Progenitor cell of endocrine pancreas (in vitro differentiated cells): ENCODE data around the gene TP53RK. TPM values are rescaled to one million over a fixed set of nuclear protein-coding genes. Genes with fewer than 3 reads are reported as not detected.

Experiments used
- DNase-seq: peaks from one replicate; pipeline ENCODE4 v3.0.0; 2021; ENCODE audit warnings: low spot score; ENCODE audit not compliant: unreplicated experiment
- H3K27ac Mint-ChIP-seq: 2 replicates; pipeline ENCODE4 v1.8.0; 2021; ENCODE audit warnings: mild to moderate bottlenecking, moderate library complexity, mixed read lengths
- H3K27me3 Mint-ChIP-seq: 2 replicates; pipeline ENCODE4 v1.8.0; 2021; ENCODE audit warnings: mixed read lengths
- H3K36me3 Mint-ChIP-seq: 2 replicates; pipeline ENCODE4 v1.8.0; 2022; ENCODE audit warnings: mixed read lengths; ENCODE audit not compliant: insufficient read depth
- H3K4me1 Mint-ChIP-seq: 2 replicates; pipeline ENCODE4 v1.8.0; 2021; ENCODE audit warnings: low read depth, mixed read lengths
- H3K4me3 Mint-ChIP-seq: 2 replicates; pipeline ENCODE4 v1.8.0; 2021; ENCODE audit warnings: low read depth, mild to moderate bottlenecking, moderate library complexity, mixed read lengths
- H3K9me3 Mint-ChIP-seq: 2 replicates; pipeline ENCODE4 v1.8.0; 2021; ENCODE audit warnings: low read depth, mixed read lengths
- total RNA-seq: library from RNA; stranded (reverse); gene quantifications from 2 replicates; pipeline ENCODE4 v1.2.1, GENCODE V29; 2021
- TF ChIP-seq, protein P1 (sequence below): fragments of 200-600 bp; sonication (generic); IDR thresholded peaks from one replicate; pipeline ENCODE4 v1.5.0; 2021; ENCODE audit warnings: antibody characterized with exemption, mild to moderate bottlenecking; ENCODE audit not compliant: unreplicated experiment

The TP53RK gene
- total RNA-seq, 1 donor from 2014 or later: 11.5 TPM

DNA sequence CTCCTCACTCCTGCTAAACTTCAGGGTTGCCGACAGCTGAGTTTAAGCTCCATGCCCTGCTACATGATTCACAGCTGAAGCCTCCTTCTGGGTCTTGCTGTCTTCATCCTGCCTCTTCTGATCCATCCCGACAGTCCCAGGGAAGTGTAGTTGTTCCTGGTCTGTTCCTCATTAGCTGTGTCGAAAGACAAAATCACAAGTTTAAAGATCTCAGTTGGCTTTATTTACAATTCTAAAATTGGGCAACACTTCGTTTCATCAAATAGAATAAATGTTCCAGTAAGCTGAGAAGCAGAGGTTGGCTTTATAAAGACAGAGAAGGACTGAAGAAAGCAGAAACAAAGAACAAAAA is 16.1 kb upstream of the TP53RK start:
- H3K36me3 Mint-ChIP-seq: no peaks in the 10 kb centered on the region
- no peak for DNase-seq
- peaks cover 3% of the 10 kb centered on the region for H3K27me3 Mint-ChIP-seq
- H3K27ac Mint-ChIP-seq: no peak overlapping the region
- H3K4me3 Mint-ChIP-seq: no peak overlapping the region
- peaks cover 3% of the 10 kb centered on the region for H3K9me3 Mint-ChIP-seq
- peaks cover 15% of the 10 kb centered on the region for H3K4me1 Mint-ChIP-seq
- TF ChIP-seq, protein P1, sequence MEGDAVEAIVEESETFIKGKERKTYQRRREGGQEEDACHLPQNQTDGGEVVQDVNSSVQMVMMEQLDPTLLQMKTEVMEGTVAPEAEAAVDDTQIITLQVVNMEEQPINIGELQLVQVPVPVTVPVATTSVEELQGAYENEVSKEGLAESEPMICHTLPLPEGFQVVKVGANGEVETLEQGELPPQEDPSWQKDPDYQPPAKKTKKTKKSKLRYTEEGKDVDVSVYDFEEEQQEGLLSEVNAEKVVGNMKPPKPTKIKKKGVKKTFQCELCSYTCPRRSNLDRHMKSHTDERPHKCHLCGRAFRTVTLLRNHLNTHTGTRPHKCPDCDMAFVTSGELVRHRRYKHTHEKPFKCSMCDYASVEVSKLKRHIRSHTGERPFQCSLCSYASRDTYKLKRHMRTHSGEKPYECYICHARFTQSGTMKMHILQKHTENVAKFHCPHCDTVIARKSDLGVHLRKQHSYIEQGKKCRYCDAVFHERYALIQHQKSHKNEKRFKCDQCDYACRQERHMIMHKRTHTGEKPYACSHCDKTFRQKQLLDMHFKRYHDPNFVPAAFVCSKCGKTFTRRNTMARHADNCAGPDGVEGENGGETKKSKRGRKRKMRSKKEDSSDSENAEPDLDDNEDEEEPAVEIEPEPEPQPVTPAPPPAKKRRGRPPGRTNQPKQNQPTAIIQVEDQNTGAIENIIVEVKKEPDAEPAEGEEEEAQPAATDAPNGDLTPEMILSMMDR: no peak

DNA sequence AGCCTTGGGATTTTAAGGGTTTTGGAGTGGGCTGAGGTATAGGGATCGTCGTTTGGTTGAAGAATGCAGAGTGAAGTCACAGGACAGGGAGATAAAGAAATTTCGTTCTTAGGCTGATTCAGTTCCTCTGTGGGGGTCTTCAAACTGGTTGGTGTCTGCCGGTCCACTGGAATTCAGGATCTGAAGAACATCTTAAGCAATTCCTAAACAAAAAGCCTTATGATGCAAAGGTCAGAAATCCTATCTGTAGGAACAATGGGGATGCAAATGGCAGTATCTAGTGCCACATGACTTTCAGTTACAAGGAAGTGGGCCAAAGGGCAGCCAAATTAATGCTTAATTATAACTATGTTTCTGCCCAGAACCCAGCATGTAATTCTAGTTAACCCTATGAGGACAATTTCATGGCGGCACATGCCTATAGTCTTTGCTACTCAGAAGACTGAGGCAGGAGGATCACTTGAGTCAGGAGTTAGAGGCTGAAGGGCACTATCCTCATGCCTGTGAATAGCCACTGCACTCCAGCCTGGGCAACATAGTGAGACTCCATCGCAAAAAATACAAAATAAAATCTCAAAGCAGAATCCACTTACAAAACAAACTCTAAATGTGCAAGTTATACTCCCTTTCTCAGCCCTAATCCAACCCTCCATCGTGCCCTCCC is 15.6 kb upstream of the TP53RK start:
- Mint-ChIP-seq H3K4me3 (no peak overlapping the region), H3K9me3 (peaks cover 3% of the 10 kb centered on the region), H3K27ac (no peak overlapping the region), H3K4me1 (peaks cover 10% of the 10 kb centered on the region), H3K36me3 (no peaks in the 10 kb centered on the region), H3K27me3 (peaks cover 7% of the 10 kb centered on the region)
- DNase-seq: no peak
- TF ChIP-seq, protein P1: no peak

DNA sequence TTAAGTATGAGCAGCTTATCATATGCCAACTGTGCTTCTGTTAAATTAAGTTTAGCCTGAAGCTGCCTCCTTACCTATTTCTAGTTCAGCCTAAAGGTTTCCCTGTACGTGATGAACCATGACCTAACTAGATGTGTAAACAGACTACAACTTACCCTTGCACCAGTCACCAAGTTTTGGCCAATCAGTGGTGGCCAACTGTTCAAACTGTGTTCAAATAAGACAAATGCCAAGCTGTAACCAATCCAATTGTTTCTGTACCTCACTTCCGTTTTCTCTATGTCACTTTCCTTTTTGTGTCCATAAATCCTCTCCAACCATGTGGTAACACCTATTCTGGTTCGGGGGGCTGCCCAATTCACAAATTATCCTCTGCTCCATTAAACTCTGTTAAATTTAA is 14.2 kb upstream of the TP53RK start:
- no peaks in the 10 kb centered on the region for H3K36me3 Mint-ChIP-seq
- TF ChIP-seq, protein P1: no peak
- H3K4me1 Mint-ChIP-seq: peaks cover 2% of the 10 kb centered on the region
- H3K9me3 Mint-ChIP-seq: peaks cover 11% of the 10 kb centered on the region
- H3K4me3 Mint-ChIP-seq: no peak overlapping the region
- DNase-seq: no peak
- peaks cover 10% of the 10 kb centered on the region for H3K27me3 Mint-ChIP-seq
- no peak overlapping the region for H3K27ac Mint-ChIP-seq

DNA sequence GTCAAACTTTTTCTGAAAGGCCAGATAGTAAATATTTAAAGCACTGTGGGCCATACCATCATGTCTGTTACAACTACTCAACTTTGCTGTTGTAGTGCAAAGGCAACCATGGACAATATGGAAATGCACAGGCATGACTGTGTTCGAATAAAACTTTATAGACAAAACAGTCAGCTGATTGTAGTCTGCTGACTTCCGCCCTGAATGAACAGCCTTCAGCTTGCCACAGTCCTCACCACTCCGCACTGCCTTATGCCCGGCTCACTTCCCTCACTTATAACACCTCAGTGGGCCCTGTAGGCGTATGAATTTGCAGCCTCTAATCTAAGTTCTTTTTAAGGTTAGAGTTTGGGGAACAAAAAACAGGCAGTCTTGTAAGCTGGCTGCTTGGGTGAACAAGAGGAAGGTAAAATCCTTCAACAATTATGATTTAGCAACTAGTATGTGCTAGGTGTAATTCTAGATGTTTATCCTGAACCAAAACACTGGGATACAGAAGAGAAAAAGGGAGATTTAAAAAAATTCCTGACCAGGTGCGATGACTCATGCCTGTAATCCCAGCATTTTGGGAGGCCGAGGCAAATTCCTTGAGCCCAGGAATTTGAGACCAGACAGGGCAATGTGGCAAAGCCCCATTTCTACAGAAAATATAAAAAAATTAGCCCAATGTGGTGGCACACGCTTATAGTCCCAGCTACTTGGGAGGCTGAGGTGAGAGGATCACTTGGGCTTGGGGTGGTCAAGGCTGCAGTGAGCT is 13.4 kb upstream of the TP53RK start:
- no peak overlapping the region for H3K27ac Mint-ChIP-seq

DNA sequence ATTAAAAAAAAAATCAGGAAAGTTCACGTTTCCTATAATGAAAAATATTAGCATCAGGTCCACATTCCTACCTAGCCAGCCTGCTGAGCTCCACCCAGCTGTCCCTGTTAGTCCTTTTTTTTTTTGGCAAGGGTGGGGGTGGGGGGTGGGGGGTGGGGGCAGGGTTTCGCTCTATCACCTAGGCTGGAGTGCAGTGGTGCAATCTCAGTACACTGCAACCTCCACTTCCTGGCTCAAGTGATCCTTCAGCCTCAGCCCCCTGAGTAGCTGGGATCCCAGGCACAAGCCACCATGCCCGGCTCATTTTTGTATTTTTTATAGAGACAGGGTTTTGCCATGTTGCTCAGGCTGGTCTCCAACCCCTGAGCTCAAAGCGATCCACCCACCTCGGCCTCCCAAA is 12.7 kb upstream of the TP53RK start:
- TF ChIP-seq, protein P1: no peak
- H3K4me1 Mint-ChIP-seq: no peaks in the 10 kb centered on the region
- no peak overlapping the region for H3K4me3 Mint-ChIP-seq

More for the DNA sequence above, 13.4 kb upstream of the TP53RK start:
- H3K4me1 Mint-ChIP-seq: no peaks in the 10 kb centered on the region
- peaks cover 10% of the 10 kb centered on the region for H3K27me3 Mint-ChIP-seq
- H3K4me3 Mint-ChIP-seq: no peak overlapping the region
- TF ChIP-seq, protein P1: no peak
- no peak for DNase-seq
- H3K36me3 Mint-ChIP-seq: no peaks in the 10 kb centered on the region
- peaks cover 11% of the 10 kb centered on the region for H3K9me3 Mint-ChIP-seq

More for the DNA sequence above, 12.7 kb upstream of the TP53RK start:
- DNase-seq: no peak
- H3K27me3 Mint-ChIP-seq: peaks cover 10% of the 10 kb centered on the region
- H3K9me3 Mint-ChIP-seq: peaks cover 11% of the 10 kb centered on the region
- H3K27ac Mint-ChIP-seq: no peak overlapping the region
- no peaks in the 10 kb centered on the region for H3K36me3 Mint-ChIP-seq
